ENCODE results near the gene PTPN5. TPM values are rescaled to one million over a fixed set of nuclear protein-coding genes. Genes with fewer than 3 reads are reported as not detected.

PTPN5 gene
- total RNA-seq, 2 experiments from 2014 or later, result not detected

GRCh38 chr11:18770479-18771125 lies 21.0 kb downstream of the PTPN5 start:
- no peak overlapping the region for H3K27ac Mint-ChIP-seq
- H3K36me3 Mint-ChIP-seq (ENCODE audit: low read depth), result no peaks in the 10 kb centered on the region
- H3K27me3 Mint-ChIP-seq (ENCODE audit: low read depth), result no peaks in the 10 kb centered on the region
- H3K4me1 Mint-ChIP-seq (ENCODE audit: low read depth), result peaks cover 2% of the 10 kb centered on the region
- DNase-seq, result no peak
- intact Hi-C loops (cut with micrococcal nuclease), result no loop called here
- H3K9me3 Mint-ChIP-seq, result no peaks in the 10 kb centered on the region
- CTCF ChIA-PET, result no interaction called here
- no peak overlapping the region for H3K4me3 Mint-ChIP-seq

GRCh38 chr11:18769802-18770456 lies 21.7 kb downstream of the PTPN5 start:
- H3K27ac Mint-ChIP-seq, result no peak overlapping the region
- intact Hi-C loops (cut with micrococcal nuclease), result no loop called here

GRCh38 chr11:18768978-18769377 lies 22.6 kb downstream of the PTPN5 start:
- CTCF ChIA-PET, result interaction anchor here (0.6 to 2.1 kb wide), 7 partner anchors 9 to 653 kb away, joined by 3 to 7 read pairs (median 3); no protein-coding TSS in a partner anchor
- no peaks in the 10 kb centered on the region for H3K27me3 Mint-ChIP-seq (ENCODE audit: low read depth)
- no peak overlapping the region for H3K4me3 Mint-ChIP-seq
- H3K36me3 Mint-ChIP-seq (ENCODE audit: low read depth), result no peaks in the 10 kb centered on the region
- intact Hi-C loops (cut with micrococcal nuclease), result no loop called here
- DNase-seq, result no peak
- no peaks in the 10 kb centered on the region for H3K9me3 Mint-ChIP-seq
- H3K27ac Mint-ChIP-seq, result no peak overlapping the region
- peaks cover 5% of the 10 kb centered on the region for H3K4me1 Mint-ChIP-seq (ENCODE audit: low read depth)

More at GRCh38 chr11:18769802-18770456, 21.7 kb downstream of the PTPN5 start:
- Mint-ChIP-seq H3K4me3 (no peak overlapping the region), H3K27me3 (ENCODE audit: low read depth) (no peaks in the 10 kb centered on the region), H3K36me3 (ENCODE audit: low read depth) (no peaks in the 10 kb centered on the region), H3K4me1 (ENCODE audit: low read depth) (peaks cover 2% of the 10 kb centered on the region), H3K9me3 (no peaks in the 10 kb centered on the region)
- no peak for DNase-seq
- CTCF ChIA-PET, result interaction anchor here (1.9 to 2.1 kb wide), 2 partner anchors 38 to 526 kb away, joined by 5 to 7 read pairs; no protein-coding TSS in a partner anchor

GRCh38 chr11:18768472-18768901 lies 23.1 kb downstream of the PTPN5 start:
- Mint-ChIP-seq H3K36me3 (ENCODE audit: low read depth) (no peaks in the 10 kb centered on the region), H3K27ac (no peak overlapping the region), H3K27me3 (ENCODE audit: low read depth) (no peaks in the 10 kb centered on the region), H3K9me3 (no peaks in the 10 kb centered on the region), H3K4me3 (no peak overlapping the region), H3K4me1 (ENCODE audit: low read depth) (peaks cover 8% of the 10 kb centered on the region)
- CTCF ChIA-PET, result interaction anchor here (0.6 to 2.1 kb wide), 8 partner anchors 9 to 653 kb away, joined by 3 to 7 read pairs (median 3); no protein-coding TSS in a partner anchor
- intact Hi-C loops (cut with micrococcal nuclease), result no loop called here
- DNase-seq, result no peak

GRCh38 chr11:18766015-18766414 lies 25.6 kb downstream of the PTPN5 start:
- intact Hi-C loops (cut with micrococcal nuclease), result no loop called here
- Mint-ChIP-seq H3K27ac (no peak overlapping the region), H3K4me3 (no peak overlapping the region), H3K36me3 (ENCODE audit: low read depth) (no peaks in the 10 kb centered on the region), H3K27me3 (ENCODE audit: low read depth) (no peaks in the 10 kb centered on the region), H3K9me3 (no peaks in the 10 kb centered on the region), H3K4me1 (ENCODE audit: low read depth) (peaks cover 8% of the 10 kb centered on the region)
- CTCF ChIA-PET, result interaction anchor here (0.7 to 5.4 kb wide), 9 partner anchors 8 to 650 kb away, joined by 3 to 42 read pairs (median 6); no protein-coding TSS in a partner anchor
- DNase-seq, result no peak

GRCh38 chr11:18765554-18765953 lies 26.0 kb downstream of the PTPN5 start:
- Mint-ChIP-seq H3K36me3 (ENCODE audit: low read depth) (no peaks in the 10 kb centered on the region), H3K4me1 (ENCODE audit: low read depth) (peaks cover 8% of the 10 kb centered on the region)
- intact Hi-C loops (cut with micrococcal nuclease), result no loop called here

GRCh38 chr11:18761741-18762140 lies 29.9 kb downstream of the PTPN5 start:
- peaks cover 7% of the 10 kb centered on the region for H3K4me1 Mint-ChIP-seq (ENCODE audit: low read depth)
- intact Hi-C loops (cut with micrococcal nuclease), result loop anchor here (5.0 kb wide), 2 partner anchors 379 to 769 kb away; no protein-coding TSS in a partner anchor
- no peaks in the 10 kb centered on the region for H3K9me3 Mint-ChIP-seq
- DNase-seq, result no peak
- no peaks in the 10 kb centered on the region for H3K36me3 Mint-ChIP-seq (ENCODE audit: low read depth)
- CTCF ChIA-PET, result interaction anchor here (1.9 kb wide), 1 partner anchor 41 kb away, joined by 7 read pairs; no protein-coding TSS in a partner anchor
- no peaks in the 10 kb centered on the region for H3K27me3 Mint-ChIP-seq (ENCODE audit: low read depth)
- no peak overlapping the region for H3K4me3 Mint-ChIP-seq
- no peak overlapping the region for H3K27ac Mint-ChIP-seq

More at GRCh38 chr11:18765554-18765953, 26.0 kb downstream of the PTPN5 start:
- DNase-seq, result no peak
- Mint-ChIP-seq H3K4me3 (no peak overlapping the region), H3K27ac (no peak overlapping the region), H3K27me3 (ENCODE audit: low read depth) (no peaks in the 10 kb centered on the region), H3K9me3 (no peaks in the 10 kb centered on the region)
- CTCF ChIA-PET, result interaction anchor here (0.7 to 5.4 kb wide), 10 partner anchors 10 to 650 kb away, joined by 3 to 42 read pairs (median 6); no protein-coding TSS in a partner anchor

GRCh38 chr11:18761144-18761543 lies 30.5 kb downstream of the PTPN5 start:
- DNase-seq, result no peak
- CTCF ChIA-PET, result no interaction called here
- no peak overlapping the region for H3K4me3 Mint-ChIP-seq
- H3K36me3 Mint-ChIP-seq (ENCODE audit: low read depth), result no peaks in the 10 kb centered on the region
- H3K27me3 Mint-ChIP-seq (ENCODE audit: low read depth), result no peaks in the 10 kb centered on the region
- H3K9me3 Mint-ChIP-seq, result no peaks in the 10 kb centered on the region
- H3K27ac Mint-ChIP-seq, result no peak overlapping the region
- intact Hi-C loops (cut with micrococcal nuclease), result loop anchor here (5.0 kb wide), 2 partner anchors 379 to 769 kb away; no protein-coding TSS in a partner anchor
- peaks cover 7% of the 10 kb centered on the region for H3K4me1 Mint-ChIP-seq (ENCODE audit: low read depth)

GRCh38 chr11:18757811-18758210 lies 33.8 kb downstream of the PTPN5 start:
- CTCF ChIA-PET, result interaction anchor here (0.7 to 1.9 kb wide), 7 partner anchors 8 to 47 kb away, joined by 3 to 10 read pairs (median 5); no protein-coding TSS in a partner anchor
- Mint-ChIP-seq H3K9me3 (no peaks in the 10 kb centered on the region), H3K4me3 (no peak overlapping the region), H3K27ac (no peak overlapping the region), H3K4me1 (ENCODE audit: low read depth) (no peaks in the 10 kb centered on the region), H3K27me3 (ENCODE audit: low read depth) (no peaks in the 10 kb centered on the region), H3K36me3 (ENCODE audit: low read depth) (no peaks in the 10 kb centered on the region)
- intact Hi-C loops (cut with micrococcal nuclease), result no loop called here
- DNase-seq, result no peak

- H3K4me3 Mint-ChIP-seq, result no peak overlapping the region
- no peaks in the 10 kb centered on the region for H3K9me3 Mint-ChIP-seq
- CTCF ChIA-PET, result interaction anchor here (0.6 to 1.9 kb wide), 4 partner anchors 25 to 124 kb away, joined by 3 to 10 read pairs (median 6); no protein-coding TSS in a partner anchor
- no peak overlapping the region for H3K27ac Mint-ChIP-seq
- no peak for DNase-seq
- H3K36me3 Mint-ChIP-seq (ENCODE audit: low read depth), result no peaks in the 10 kb centered on the region
- no peaks in the 10 kb centered on the region for H3K27me3 Mint-ChIP-seq (ENCODE audit: low read depth)
- intact Hi-C loops (cut with micrococcal nuclease), result no loop called here
- H3K4me1 Mint-ChIP-seq (ENCODE audit: low read depth), result no peaks in the 10 kb centered on the region
Measured at GRCh38 chr11:18756889-18757288, 34.7 kb downstream of the PTPN5 start.

GRCh38 chr11:18754308-18754707 lies 37.3 kb downstream of the PTPN5 start:
- Mint-ChIP-seq H3K27ac (no peak overlapping the region), H3K9me3 (no peaks in the 10 kb centered on the region), H3K4me1 (ENCODE audit: low read depth) (no peaks in the 10 kb centered on the region), H3K27me3 (ENCODE audit: low read depth) (no peaks in the 10 kb centered on the region), H3K4me3 (no peak overlapping the region), H3K36me3 (ENCODE audit: low read depth) (no peaks in the 10 kb centered on the region)
- intact Hi-C loops (cut with micrococcal nuclease), result no loop called here
- CTCF ChIA-PET, result interaction anchor here (0.7 to 1.2 kb wide), 3 partner anchors 9 to 23 kb away, joined by 3 read pairs; no protein-coding TSS in a partner anchor
- DNase-seq, result no peak

- Mint-ChIP-seq H3K4me1 (ENCODE audit: low read depth) (no peaks in the 10 kb centered on the region), H3K27me3 (ENCODE audit: low read depth) (no peaks in the 10 kb centered on the region), H3K27ac (no peak overlapping the region), H3K4me3 (no peak overlapping the region), H3K9me3 (no peaks in the 10 kb centered on the region), H3K36me3 (ENCODE audit: low read depth) (no peaks in the 10 kb centered on the region)
- CTCF ChIA-PET, result interaction anchor here (1.1 to 4.5 kb wide), 2 partner anchors 13 to 21 kb away, joined by 4 to 21 read pairs; no protein-coding TSS in a partner anchor
- intact Hi-C loops (cut with micrococcal nuclease), result no loop called here
- no peak for DNase-seq
Measured at GRCh38 chr11:18752502-18752901, 39.1 kb downstream of the PTPN5 start.
